Left forelimb (tissue), 1 donor: Measurements from ENCODE around the gene CACNA1F.

ENCODE experiments used
- DNase-seq: peaks from one replicate; pipeline ENCODE4 v3.0.0-alpha.2; 2018; ENCODE audit warnings: low spot score

Gene CACNA1F

DNA sequence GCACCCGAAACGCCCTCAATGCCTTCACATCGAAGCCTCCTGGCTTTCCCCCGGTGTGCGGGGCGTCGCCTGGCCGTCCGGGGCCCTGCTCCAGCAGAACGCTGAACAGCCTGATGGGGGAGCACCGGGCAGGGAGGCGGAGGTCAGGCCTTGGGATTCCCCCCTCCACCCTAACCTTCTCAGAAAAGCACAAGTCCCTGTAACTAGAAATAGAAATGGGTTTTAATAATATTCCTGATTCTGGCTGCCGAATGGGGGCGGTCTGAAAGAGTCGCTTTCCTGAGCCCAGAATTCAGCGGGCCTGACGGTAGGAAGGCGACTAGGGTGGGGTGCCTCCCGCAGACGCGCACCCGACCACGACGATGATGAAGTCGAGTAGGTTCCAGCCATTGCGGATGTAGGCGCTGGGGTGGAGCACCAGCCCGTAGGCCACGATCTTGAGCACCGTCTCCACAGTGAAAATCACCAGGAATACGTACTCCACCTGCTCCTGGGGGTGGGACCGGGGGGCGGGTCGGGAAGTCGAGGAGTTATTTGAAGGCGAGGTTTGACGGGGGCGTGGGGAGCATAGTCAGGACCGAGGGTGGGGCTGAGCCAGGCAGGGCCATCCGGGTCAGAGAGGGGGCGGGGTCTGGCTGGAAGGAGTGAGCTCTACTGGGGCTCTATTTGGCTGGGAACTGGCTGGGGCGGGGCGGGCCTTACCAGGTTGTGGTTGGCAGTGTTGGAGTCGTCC lies 2.5 kb downstream of the CACNA1F start:
- no peak for DNase-seq

DNA sequence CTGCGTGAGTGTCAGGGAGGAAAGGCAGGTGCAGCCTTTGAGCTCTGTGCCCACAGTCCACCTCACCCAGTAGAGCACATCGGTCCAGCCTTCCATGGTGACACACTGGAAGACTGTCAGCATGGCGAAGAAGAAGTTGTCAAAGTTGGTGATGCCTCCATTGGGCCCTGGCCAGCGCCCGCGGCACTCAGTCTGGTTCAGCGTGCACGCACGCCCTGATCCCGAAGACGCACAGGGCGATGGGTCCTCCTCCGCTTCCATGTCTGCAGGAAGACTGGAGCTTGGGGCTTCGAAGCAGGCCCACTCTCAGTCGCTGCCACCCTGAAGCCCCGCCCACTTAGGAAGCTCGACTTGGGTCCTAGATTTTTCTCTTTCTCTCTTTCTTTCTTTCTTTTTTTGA lies 5.0 kb downstream of the CACNA1F start:
- DNase-seq = no peak

DNA sequence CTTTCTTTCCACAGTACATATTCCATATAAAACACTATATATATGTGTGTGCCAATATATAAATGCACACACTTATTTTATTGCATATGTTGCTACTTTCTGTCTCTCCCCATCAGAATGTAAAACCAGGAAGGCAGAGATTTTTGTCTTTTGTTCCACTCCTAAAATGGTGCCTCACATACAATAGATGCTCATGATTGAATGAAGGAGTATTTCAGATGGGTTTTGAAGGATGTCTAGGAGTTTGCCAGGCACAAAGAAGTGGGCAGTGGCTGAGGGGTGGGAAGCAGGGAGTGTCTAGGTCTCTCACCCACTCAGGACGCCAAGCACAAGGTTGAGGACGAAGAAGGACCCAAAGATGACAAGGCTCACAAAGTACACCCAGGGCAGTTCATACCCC lies 5.4 kb downstream of the CACNA1F start:
- DNase-seq = no peak

DNA sequence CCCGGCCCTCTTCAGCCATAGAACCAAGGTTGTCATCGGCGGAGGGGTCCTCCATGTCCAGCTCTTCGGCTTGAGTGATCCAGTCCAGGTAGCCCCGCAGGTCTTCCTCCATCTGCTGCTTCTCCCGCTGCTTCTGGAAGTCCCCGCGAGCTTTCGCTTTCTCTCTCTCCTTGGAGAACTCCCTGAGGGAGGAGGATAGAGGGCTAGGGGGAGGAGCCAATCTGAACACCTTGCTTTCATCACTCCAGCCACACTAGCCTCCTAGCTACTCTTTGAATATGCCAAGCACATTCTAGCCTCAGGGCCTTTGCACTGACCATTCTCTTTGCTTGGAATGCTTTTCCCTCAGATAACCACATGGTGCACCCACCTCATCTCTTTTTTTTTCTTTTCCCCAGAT lies 6.2 kb downstream of the CACNA1F start:
- DNase-seq = no peak

DNA sequence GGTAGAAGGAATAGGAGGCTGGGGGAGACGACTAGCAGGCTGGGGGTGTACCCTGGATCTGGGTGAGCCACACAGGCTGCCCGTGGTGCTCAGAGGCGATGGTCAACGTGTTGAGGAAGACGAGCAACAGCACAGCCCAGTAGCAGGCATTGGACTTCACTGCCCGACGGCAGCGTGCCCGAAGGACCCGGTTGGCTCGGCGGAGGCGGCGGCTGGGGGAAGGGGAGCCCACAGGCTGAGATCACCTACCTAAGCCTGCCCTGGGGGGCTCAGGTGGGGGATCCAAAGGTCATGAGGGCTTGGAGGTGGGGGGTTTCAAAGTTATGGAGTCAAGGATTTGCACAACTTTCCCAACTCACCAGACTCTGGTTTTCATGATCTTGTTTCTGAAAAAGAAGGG lies 7.3 kb downstream of the CACNA1F start:
- no peak for DNase-seq

DNA sequence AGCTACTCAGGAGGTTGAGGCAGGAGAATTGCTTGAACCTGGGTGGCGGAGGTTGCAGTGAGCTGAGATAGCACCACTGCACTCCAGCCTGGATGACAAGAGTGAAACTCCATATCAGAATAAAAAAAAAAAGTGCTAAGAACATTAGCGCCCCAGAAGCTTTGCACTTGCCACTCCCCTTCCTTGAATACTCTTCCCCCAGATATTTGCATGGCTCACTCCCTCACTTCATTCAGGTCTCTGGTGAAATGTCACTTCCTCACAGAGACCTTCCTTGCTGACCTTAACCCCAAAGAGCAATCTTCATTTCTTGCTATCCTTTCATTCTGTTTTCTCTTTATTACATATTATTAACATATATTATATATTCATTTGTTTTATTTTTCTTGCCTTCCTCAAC lies 11.3 kb downstream of the CACNA1F start:
- DNase-seq = no peak

DNA sequence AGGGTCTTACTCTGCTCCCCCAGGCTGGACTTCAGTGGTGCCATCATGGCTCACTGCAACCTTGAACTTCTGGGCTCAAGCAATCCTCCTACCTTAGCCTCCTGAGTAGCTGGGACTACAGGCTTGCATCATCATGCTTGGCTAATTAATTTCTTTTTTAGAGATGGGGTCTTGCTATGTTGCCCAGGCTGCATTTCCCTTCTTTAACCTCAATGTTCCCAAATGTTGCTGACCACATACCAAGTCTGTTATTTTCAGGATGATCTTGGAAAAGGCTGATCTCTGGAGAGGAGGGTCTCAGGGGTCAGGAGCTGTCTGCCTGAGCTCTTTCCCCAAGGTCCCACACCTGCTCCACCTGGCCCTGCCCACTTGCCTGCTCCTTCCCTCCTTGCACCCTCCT lies 13.0 kb downstream of the CACNA1F start:
- DNase-seq = no peak

DNA sequence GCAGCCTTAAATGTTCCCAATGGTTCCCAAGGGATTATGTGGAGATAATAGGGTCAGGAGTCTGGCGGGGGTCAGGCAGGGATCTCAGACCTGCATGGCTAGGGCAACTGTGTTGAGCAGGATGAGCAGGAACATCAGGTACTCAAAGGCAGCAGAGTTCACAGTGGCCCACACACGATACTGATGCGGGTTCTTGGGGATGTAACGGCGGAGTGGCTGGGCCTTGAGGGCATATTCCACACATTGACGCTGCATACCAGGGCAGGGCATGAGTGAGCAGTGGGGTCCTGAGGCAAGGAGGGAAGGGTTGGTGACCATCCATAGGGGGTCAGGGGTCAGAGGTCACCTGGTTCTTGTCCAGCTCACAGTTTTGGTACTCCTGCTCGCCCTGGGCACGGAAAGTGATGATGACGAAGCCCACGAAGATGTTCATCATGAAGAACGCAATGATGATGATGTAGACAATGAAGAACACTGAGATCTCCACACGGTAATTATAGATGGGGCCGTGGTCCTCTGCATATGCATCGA lies 18.1 kb downstream of the CACNA1F start:
- DNase-seq = no peak

DNA sequence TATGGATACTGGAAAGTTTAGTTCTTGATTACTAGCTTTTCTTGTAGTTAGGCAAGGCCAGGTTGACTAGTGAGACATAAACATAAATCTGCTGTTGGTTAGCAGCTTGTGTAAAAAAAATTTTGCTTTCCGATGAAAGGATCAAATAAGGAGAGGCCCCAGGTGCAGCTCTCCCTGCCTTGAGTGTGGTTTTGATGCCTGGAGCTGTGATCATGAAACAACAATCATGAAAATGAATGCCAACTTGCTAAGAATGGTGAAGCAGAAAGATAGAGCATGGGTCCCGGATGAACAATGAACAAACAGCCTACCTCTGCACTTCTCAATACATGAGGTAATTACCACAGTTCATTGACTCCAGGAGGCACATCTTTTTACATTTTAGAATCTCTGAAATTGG lies 18.7 kb downstream of the CACNA1F start:
- no peak for DNase-seq

DNA sequence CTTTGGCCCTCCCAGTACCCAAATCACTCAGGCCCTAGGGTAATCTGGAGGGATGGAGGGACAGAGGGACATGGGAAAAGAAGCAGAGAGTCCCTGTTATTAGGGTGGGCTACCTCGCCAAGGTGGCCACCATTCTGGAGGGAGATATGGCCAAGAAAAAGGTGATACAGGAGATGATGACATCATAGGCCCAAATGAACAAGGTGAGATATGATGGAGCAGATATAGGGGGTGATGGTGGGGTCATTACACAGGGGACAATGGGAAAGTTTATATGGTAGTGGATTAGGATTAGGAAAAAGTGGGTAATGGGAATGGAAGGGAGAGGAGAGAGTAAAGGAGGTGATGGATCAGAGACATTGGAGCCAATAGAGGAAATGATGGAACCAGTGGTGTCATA lies 20.3 kb downstream of the CACNA1F start:
- DNase-seq = no peak

DNA sequence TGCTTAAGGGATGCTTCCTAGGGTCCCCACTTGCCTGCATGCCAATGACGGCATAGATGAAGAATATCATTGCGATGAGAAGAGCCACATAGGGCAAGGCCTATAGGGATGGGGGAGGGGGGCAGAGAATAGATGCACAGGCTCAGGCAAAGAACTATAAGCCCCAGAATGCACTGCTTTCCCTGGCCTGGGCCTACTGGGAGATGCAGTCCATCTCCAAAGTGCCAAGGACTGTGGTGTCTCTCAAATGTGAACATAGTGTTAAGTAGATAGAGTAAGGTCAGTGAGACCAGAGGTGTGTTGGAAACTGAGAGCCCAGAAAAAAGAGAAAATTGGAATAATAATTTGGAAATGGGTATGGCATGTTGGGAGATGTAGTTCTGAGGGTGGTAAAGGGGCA lies 20.9 kb downstream of the CACNA1F start:
- no peak for DNase-seq

DNA sequence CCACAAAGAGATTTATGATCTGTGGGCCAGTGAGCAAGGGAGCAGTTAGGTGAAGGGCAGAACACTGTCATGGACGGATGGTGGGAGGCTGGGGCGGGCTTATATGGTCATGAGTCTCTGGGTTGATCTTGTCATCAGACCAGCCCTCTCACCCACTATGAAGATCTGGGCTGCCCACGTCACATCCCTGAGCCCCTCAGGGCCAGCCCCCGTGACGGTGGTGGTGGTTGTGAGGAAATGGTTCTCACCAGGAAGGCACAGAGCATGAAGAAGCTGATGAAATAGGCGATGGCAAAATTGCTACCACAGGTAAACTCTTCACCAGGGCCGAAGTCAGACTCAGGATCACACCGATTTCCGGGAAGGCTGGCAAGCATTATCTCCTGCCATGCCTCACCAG lies 22.1 kb downstream of the CACNA1F start:
- DNase-seq = no peak

DNA sequence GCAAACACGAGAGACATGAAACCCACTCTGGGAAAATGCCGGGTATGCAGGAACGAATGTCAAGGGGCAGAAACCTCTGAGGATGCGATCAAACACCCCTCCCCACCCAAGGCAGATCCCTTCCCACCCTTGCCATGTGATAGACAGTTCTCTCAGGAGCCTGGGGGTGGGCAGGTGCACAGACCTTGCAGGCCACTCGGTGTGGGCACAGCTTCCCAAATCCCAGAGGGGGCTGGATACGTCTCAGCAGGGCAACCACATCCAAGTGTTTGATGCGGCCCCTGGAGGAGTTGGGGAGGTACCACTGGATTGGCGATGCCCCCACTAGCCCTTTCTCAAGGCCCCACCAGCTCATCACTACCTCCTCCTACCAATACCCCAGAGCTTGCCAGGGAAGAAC lies 22.7 kb downstream of the CACNA1F start:
- DNase-seq = no peak

DNA sequence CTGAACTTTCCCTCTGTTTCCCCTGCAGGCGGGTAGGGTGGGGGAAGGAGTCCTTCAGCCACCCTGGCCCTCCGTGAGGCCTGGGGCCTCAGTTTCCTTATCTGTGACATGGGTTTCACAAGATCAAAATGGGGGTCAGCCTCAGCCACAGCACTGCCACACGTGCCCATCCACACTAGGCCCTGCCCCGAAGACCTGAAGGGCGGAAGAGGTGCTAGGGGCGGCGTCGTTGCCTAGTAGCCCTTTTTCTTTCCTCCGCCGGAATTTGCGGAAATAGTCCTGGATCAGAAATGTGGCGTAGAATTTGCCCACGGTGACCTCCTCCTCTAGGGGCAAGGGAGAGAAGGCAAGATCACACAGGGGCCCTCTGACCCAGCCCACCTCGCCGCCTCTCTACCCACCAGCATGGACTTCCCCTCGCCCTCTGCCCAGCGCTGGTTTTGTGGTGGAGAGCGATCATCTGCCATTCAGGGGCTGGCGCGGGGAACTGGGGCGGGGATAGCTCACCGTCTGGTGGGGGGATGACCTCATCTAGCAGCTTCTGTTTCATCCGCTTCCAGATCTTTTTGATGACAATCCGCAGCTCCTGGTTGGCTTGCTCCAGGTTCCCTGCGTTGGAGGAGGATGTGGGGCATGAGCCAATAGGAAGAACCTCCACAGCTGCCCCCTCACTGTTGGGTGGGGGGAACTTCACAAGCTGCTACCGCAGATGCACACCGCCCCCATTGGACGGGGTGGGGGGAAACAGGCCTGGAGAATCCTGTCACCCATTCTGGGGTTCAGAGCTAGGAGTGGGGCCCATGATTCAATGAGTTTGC lies 23.5 kb downstream of the CACNA1F start:
- DNase-seq = no peak

DNA sequence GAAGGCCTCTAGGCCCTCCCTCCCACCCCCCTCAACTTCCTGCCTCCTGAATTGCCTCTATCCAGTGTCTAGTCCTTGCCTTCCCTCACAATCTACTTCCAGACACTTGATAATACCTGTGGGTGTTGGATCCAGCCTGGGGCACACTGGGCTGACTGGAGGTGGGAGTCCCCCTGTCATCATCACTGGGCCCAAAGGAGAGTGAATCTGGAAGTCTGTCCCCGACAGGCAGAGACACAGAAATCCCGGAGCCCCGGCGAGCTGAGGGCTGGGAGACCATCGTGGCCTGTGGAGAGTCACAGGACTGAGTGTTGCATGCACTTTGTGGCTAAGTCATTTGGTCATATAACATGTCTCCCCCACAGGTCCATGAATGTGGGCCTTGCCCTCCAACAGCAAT lies 24.7 kb downstream of the CACNA1F start:
- no peak for DNase-seq

DNA sequence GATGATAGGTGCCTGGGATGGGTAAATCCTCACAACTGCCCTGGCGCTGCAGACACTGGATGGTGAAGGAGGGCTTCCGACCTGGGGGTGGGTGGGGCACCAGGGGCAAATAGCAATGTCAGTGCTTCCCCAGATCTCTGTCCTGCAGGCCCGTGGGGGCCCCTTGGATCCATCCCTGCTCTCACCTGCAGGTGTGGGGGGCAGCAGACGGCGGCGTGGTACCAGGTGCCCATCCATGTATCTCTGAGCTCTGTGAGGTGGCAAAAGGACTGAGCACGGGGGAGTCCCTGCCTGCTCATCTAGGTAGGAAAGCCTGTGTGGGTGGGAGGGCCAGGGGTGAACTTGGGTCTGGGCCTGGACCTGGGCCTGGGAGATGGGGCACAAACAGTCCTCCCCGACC lies 26.6 kb downstream of the CACNA1F start:
- no peak for DNase-seq

DNA sequence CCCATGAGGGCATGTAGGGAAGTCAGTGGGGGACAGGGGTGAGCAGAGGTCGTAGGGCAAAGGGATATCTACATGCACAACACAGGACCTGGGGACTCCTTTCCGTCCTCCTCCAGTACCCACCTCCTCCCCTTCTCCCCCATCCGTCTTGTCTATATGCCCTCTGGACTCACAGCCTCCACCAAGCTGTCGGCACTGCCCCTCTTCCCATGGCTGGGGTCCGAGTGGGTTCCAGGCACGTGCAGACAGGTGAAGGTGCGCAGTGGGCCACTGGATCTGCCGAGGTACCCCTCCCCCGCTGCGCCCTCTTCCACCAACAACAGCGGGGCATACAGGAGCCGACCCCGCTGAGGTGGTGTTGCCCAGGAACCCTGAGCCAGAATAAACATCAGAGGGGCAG lies 27.7 kb downstream of the CACNA1F start:
- DNase-seq = no peak

DNA sequence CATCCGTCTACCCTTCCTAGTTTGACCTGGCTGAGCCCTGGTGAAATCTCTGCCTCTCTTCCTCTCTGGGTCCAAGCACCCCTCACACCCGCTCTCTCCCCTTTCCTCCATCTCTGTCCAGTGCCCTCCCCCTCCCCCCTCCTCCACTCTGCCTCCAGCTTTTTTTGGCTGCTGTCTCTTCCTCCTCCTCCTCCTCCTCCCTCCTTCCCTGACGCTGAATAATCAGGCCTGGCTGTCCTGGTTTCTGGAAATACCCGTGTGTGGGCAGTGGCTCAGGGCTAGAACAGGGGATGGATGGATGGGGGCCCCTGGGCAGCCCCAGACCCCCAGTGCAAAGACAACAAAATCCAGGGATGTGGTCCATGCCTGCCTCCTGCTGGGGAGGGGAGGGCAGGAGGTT lies 28.4 kb downstream of the CACNA1F start:
- no peak for DNase-seq

DNA sequence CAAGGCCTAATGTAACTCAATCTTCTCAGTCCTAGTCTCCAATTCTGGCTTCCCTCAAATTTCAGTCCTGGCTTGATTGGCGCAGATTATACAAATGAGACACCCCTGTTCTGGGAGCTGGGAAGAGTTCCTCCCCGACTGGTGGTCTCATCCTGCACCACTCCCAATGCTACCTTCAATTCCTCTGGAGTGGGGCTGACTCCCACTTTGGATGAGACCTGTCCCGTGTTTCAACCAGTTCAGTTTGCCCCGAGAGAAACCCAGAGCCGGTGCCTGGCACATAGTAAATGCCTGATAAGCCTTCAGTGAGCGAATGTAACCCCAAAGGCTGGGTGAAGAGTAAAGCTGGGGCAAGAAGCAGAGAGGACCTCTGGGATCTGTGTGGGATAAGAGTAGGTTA lies 29.1 kb downstream of the CACNA1F start:
- no peak for DNase-seq

DNA sequence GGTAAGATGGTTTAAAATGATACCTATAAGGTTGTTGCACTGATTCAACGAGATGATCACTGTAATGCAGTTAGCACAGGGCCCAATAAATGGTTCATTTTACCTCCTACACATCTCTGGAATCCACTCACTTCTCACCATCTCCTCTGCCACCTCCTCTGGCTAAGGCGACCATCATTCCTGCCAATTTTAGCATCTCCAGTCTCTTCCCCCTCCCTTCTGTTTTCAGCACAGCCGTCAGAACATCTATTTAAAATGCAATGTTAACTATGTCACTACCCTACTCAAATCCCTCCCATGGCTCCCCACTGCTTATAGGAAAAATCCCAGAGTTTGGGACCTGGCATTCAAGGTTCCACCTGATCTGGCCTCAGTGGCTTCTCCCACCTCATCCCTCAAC lies 29.6 kb downstream of the CACNA1F start:
- no peak for DNase-seq

DNA sequence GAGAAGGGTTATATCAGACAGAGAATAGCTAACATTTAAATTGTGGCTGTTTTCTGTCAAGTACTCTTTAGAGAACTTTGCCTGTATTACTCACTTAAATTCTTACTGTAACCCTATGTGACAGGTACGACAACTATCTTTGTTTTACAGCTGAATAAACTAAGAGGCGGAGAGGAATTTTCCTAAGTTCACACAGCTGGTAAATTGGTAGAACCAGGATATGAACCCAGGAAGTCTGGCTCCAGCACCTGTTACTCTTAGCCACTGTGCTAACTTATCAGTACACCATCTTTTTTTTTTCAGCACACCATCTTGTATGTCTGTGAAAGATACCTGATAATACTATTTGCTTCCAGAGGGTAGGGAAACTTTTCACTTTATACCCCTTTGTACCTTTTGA lies 31.1 kb downstream of the CACNA1F start:
- no peak for DNase-seq

DNA sequence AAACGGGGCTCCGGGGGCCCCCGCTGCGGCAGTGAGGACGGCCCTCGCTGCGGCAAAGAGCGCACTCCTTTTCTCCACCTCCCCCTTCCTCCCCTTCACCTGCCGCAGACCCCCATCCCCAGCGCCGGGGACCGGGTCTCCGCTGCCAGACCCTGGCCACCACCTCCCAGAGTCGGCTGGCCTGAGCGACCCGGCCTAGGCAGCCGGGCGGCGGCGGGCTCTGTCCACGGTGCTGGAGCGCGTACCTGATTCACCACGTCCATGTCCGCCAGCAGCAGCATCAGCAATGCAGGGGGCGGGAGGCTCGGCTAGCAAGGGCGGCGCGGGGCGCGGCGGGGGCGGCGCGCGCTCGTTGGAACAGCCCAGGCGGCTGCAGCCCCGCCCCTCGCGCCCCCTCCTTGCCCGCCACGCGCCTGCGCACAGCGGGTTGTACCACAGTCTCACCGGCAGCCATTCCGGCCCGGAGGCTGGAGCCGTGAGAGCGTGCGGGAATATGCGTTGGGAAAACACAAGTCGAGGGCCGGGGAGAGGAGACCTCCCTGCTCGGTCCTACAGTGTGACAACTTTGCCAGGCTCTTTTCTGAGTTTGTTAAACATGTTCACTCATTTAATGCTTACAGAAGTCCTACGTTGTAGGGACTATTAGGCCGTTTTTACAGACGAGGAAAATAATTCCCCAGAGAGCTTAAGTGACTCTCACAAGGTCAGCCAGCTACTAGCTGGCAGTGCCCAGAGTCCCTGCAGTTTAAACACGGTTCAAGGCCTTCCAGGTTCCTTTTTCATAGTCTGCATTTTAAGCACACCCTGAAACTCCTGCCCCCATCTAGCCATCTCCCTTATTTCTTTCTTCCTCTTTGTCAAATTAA lies 33.0 kb downstream of the CACNA1F start, which contains the start of gene SYP:
Gene SYP, minus strand, starts transcription at position 288 of the 866 bp plus-strand sequence. Its CDS starts 7 bp downstream, at position 281.
- peak; percentile 88 for DNase-seq

DNA sequence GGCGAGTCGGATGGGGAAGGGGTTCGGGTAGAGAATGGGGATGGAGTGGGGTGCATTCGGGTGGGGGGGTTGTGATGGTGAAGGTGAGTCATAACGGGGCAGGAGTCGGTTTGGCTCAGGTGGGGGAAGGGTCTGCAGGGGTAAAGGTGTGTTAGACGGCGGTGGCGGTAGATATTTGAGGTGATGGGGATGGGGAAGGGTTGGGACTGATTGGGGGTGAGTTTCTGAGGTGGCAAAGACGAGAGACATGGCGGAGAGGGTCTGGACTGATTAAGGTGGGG lies 33.9 kb downstream of the CACNA1F start:
- DNase-seq = no peak
